Neuronal stem cell (in vitro differentiated cells): ENCODE data around the gene CST1.
"Not testable (repeated sequence)": the region's sequence is repeated elsewhere in the genome, so short reads cannot be mapped to it uniquely, and the experiment has no call there.

ENCODE experiments used
- DNase-seq: peaks from one replicate; pipeline ENCODE4 v3.0.0-alpha.2; 2013; ENCODE audit warnings: low spot score
- H2AFZ ChIP-seq: one replicate; pipeline ENCODE4 v1.6.1; 2013; ENCODE audit warnings: mild to moderate bottlenecking, low read length, inconsistent platforms
- H2AK5ac ChIP-seq: 2 replicates; pipeline ENCODE4 v1.6.1; 2013; ENCODE audit warnings: low read depth, mild to moderate bottlenecking, inconsistent platforms, low read length, moderate library complexity, mixed read lengths
- H2BK120ac ChIP-seq: 2 replicates; pipeline ENCODE4 v1.6.1; 2013; ENCODE audit warnings: low read depth, mild to moderate bottlenecking, inconsistent platforms, low read length, moderate library complexity, mixed read lengths
- H2BK12ac ChIP-seq: one replicate; pipeline ENCODE4 v1.6.1; 2013; ENCODE audit warnings: low read length, inconsistent platforms
- H2BK15ac ChIP-seq: 2 replicates; pipeline ENCODE4 v1.6.1; 2013; ENCODE audit warnings: mild to moderate bottlenecking, low read length, inconsistent platforms, mixed read lengths
- H2BK5ac ChIP-seq: one replicate; pipeline ENCODE4 v1.6.1; 2013; ENCODE audit warnings: inconsistent platforms, mild to moderate bottlenecking, low read length, moderate library complexity
- H3K14ac ChIP-seq: one replicate; pipeline ENCODE4 v1.6.1; 2013; ENCODE audit warnings: low read length, inconsistent platforms
- H3K18ac ChIP-seq: 2 replicates; pipeline ENCODE4 v1.6.1; 2013; ENCODE audit warnings: low read length, inconsistent platforms
- H3K23ac ChIP-seq: 2 replicates; pipeline ENCODE4 v1.6.1; 2013; ENCODE audit warnings: low read depth, mild to moderate bottlenecking, mixed read lengths, low read length, inconsistent platforms; ENCODE audit not compliant: poor library complexity
- H3K27ac ChIP-seq: replicated peaks from 3 replicates; pipeline ENCODE4 v1.5.1; 2013; ENCODE audit warnings: low read length, inconsistent platforms
- H3K27me3 ChIP-seq, 3 experiments: 2 replicates each; pipeline ENCODE4 v1.6.1; 2013; ENCODE audit warnings: low read length in 3 of 3, mild to moderate bottlenecking in 2 of 3, inconsistent platforms in 1 of 3, low read depth in 1 of 3, mixed read lengths in 1 of 3, moderate library complexity in 1 of 3; ENCODE audit not compliant: control insufficient read depth in 3 of 3, insufficient read depth in 3 of 3
- H3K36me3 ChIP-seq, 2 donors: replicated peaks in 1 of 2; 2 replicates each; pipeline ENCODE4 v1.6.1; 2013; ENCODE audit warnings: low read length in 2 of 2; ENCODE audit not compliant: control insufficient read depth in 2 of 2, insufficient read depth in 2 of 2
- H3K4ac ChIP-seq: 2 replicates; pipeline ENCODE4 v1.6.1; 2013; ENCODE audit warnings: inconsistent platforms, mild to moderate bottlenecking, low read length, moderate library complexity
- H3K4me1 ChIP-seq, 2 donors: 1 replicate in 1 of 2; 2 replicates in 1 of 2; pipeline ENCODE4 v1.6.1; 2013; ENCODE audit warnings: low read length in 2 of 2, low read depth in 1 of 2; ENCODE audit not compliant: control insufficient read depth in 2 of 2, insufficient read depth in 1 of 2
- H3K4me2 ChIP-seq: one replicate; pipeline ENCODE4 v1.6.1; 2013; ENCODE audit warnings: mild to moderate bottlenecking, low read length, inconsistent platforms; ENCODE audit not compliant: insufficient read depth, poor library complexity, severe bottlenecking
- H3K4me3 ChIP-seq, 2 donors: 2 replicates each; pipeline ENCODE4 v1.5.1; 2013; ENCODE audit warnings: low read length in 2 of 2, mild to moderate bottlenecking in 2 of 2, inconsistent platforms in 1 of 2, moderate library complexity in 1 of 2
- H3K79me1 ChIP-seq: one replicate; pipeline ENCODE4 v1.6.1; 2013; ENCODE audit warnings: low read depth, mild to moderate bottlenecking, inconsistent platforms, low read length, moderate library complexity
- H3K9ac ChIP-seq: one replicate; pipeline ENCODE4 v1.6.1; 2013; ENCODE audit warnings: mild to moderate bottlenecking, low read depth, low read length, inconsistent platforms; ENCODE audit not compliant: poor library complexity
- H3K9me3 ChIP-seq, 2 donors: replicated peaks in 1 of 2; 2 replicates each; pipeline versions ENCODE3 to v1.6.1; 2013; ENCODE audit warnings: low read length in 2 of 2, mild to moderate bottlenecking in 2 of 2, inconsistent platforms in 1 of 2, low read depth in 1 of 2, mixed read lengths in 1 of 2, moderate library complexity in 1 of 2; ENCODE audit not compliant: control insufficient read depth in 2 of 2, insufficient read depth in 1 of 2
- H4K8ac ChIP-seq: one replicate; pipeline ENCODE4 v1.6.1; 2013; ENCODE audit warnings: low read depth, mild to moderate bottlenecking, inconsistent platforms, low read length, moderate library complexity
- H4K91ac ChIP-seq: one replicate; pipeline ENCODE4 v1.6.1; 2013; ENCODE audit warnings: low read length, low read depth, mild to moderate bottlenecking, inconsistent platforms; ENCODE audit not compliant: poor library complexity
- WGBS, 2 donors: extraction: QIAGEN DNeasy Blood & Tissue Kit; methylation state at CpG; one replicate each; pipeline ENCODE4 v1.1.7; 2013; ENCODE audit warnings: missing lambda C conversion rate in 2 of 2, mixed read lengths in 1 of 2; ENCODE audit not compliant: insufficient read length in 2 of 2, insufficient replicate concordance in 1 of 2; ENCODE audit errors: extremely low coverage in 2 of 2; 5-methylcytosine and 5-hydroxymethylcytosine counted together

Gene CST1

DNA sequence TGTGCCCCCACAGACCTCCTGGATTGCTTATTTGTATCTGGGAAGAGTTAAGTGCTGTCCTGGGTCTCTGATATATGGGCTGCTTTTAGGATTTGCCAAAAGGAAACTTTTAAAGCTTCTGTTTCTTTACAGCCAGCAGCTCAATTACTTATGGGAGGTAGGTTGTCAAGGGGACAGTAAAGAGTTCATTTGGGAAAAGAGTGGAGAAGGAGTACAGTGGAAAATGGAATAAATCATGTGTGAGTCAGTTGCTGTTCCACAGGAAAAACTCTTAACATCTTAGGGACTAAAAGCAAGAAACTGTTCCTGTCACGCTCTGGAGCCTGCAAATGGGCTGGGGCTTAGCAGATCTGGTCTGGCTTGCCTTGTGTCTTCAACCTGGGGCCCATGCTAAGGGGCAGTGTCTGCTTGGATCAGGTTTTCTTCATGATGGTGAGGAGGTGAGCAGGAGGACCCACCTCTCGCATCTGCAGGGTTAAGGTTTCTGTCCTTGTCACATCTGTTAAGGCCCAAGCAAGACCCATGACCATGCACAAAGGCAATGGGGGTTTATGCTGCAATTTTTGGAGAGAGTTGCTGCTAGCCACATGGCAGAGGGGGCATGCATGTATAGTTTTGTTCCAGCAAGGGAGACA is 8.7 kb upstream of the CST1 start:
- H3K4me3 ChIP-seq: peak overlapping the region in 1 of 2 donors; percentile 42
- H3K79me1 ChIP-seq: no peaks in the 10 kb centered on the region
- H3K14ac ChIP-seq: no peak overlapping the region
- H3K9ac ChIP-seq: peak overlapping the region; percentile 0
- H3K9me3 ChIP-seq: no peaks in the 10 kb centered on the region
- H3K27me3 ChIP-seq: no peaks in the 10 kb centered on the region
- no peak overlapping the region for H2AFZ ChIP-seq
- WGBS, 2 donors: no CpG with 5 or more reads among the region's 2 CpGs
- no peak overlapping the region for H4K91ac ChIP-seq
- no peak overlapping the region for H3K27ac ChIP-seq
- no peaks in the 10 kb centered on the region for H3K36me3 ChIP-seq
- no peak overlapping the region for H3K4ac ChIP-seq
- no peak for DNase-seq
- H3K4me1 ChIP-seq: peaks cover 0 to 6% of the 10 kb centered on the region in 2 donors
- H2BK15ac ChIP-seq: no peak overlapping the region
- H2AK5ac ChIP-seq: no peak overlapping the region
- no peak overlapping the region for H2BK120ac ChIP-seq
- H2BK12ac ChIP-seq: no peak overlapping the region
- no peak overlapping the region for H3K18ac ChIP-seq
- no peak overlapping the region for H2BK5ac ChIP-seq
- H3K23ac ChIP-seq: no peak overlapping the region
- no peak overlapping the region for H3K4me2 ChIP-seq
- no peak overlapping the region for H4K8ac ChIP-seq

DNA sequence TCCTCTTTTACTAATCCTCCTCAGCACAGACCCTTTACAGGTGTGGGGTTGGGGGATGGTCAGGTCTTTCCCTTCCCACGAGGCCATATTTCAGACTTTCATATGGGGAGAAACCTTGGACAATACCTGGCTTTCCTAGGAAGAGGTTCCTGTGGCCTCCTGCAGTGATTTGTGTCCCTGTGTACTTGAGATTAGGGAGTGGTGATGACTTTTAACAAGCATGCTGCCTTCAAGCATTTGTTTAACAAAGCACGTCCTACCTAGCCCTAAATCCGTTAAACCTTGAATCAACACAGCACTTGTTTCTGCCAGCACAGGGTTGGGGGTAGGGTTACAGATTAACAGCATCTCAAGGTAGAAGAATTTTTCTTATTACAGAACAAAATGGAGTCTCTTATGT is 6.1 kb upstream of the CST1 start:
- not testable (repeated sequence) for H2AFZ ChIP-seq, H3K27me3 ChIP-seq, H3K4me1 ChIP-seq, H3K79me1 ChIP-seq, H2BK120ac ChIP-seq, H3K14ac ChIP-seq, H2BK15ac ChIP-seq, H3K4me3 ChIP-seq, H3K23ac ChIP-seq, H3K36me3 ChIP-seq, H4K8ac ChIP-seq, H4K91ac ChIP-seq, H3K4ac ChIP-seq, H2BK12ac ChIP-seq, H3K9me3 ChIP-seq, H3K18ac ChIP-seq, H2AK5ac ChIP-seq, H3K4me2 ChIP-seq, H2BK5ac ChIP-seq, DNase-seq, H3K9ac ChIP-seq, H3K27ac ChIP-seq
- WGBS, 2 donors: no CpG with 5 or more reads among the region's 3 CpGs

- not testable (repeated sequence) for H4K8ac ChIP-seq, H3K4me2 ChIP-seq, H3K4ac ChIP-seq, H2AFZ ChIP-seq, H3K9ac ChIP-seq, H3K23ac ChIP-seq, H3K27me3 ChIP-seq, H3K14ac ChIP-seq, DNase-seq, H2AK5ac ChIP-seq, H3K36me3 ChIP-seq, H2BK12ac ChIP-seq, H2BK5ac ChIP-seq, H3K4me3 ChIP-seq, H3K9me3 ChIP-seq, H4K91ac ChIP-seq, H2BK120ac ChIP-seq, H2BK15ac ChIP-seq, H3K79me1 ChIP-seq, H3K4me1 ChIP-seq, H3K27ac ChIP-seq
- peak overlapping the region; percentile 48 for H3K18ac ChIP-seq
- no CpG with 5 or more reads among the region's 3 CpGs for WGBS, 2 donors
Observed at GRCh38 chr20:23755131-23755611, 4.4 kb upstream of the CST1 start.

DNA sequence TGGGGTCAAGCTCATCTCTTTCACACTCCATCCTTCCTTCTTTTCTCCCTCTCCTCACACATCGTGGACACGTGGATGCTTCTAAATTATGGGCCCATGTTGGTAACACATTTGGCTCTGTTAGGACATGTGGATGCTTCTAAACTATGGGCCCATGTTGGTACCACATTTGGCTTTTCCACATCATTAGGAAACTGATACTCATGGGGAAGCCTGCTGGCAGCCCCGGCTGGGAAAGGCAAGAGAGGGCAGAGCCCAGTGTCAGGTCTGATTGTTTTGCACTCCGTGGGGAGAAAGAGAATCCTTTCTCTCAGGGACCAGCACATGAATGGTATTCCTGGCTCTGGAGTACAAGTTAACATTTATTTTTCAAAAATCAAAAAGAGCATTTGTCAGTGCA is 4.0 kb upstream of the CST1 start:
- H3K36me3 ChIP-seq: no peaks in the 10 kb centered on the region
- no peak overlapping the region for H3K9ac ChIP-seq
- WGBS, 2 donors: no CpG with 5 or more reads among the region's 4 CpGs
- H3K27me3 ChIP-seq: no peaks in the 10 kb centered on the region
- no peak overlapping the region for H4K91ac ChIP-seq
- no peak overlapping the region for H2BK5ac ChIP-seq
- H3K4me3 ChIP-seq: no peak overlapping the region
- H3K9me3 ChIP-seq: no peaks in the 10 kb centered on the region
- no peak overlapping the region for H3K27ac ChIP-seq
- no peak overlapping the region for H2BK15ac ChIP-seq
- no peak overlapping the region for H3K23ac ChIP-seq
- no peak overlapping the region for H2BK12ac ChIP-seq
- no peak overlapping the region for H3K14ac ChIP-seq
- DNase-seq: no peak
- H2AK5ac ChIP-seq: no peak overlapping the region
- H3K4me1 ChIP-seq: peaks cover 0 to 6% of the 10 kb centered on the region in 2 donors
- H3K79me1 ChIP-seq: no peaks in the 10 kb centered on the region
- no peak overlapping the region for H3K4me2 ChIP-seq
- no peak overlapping the region for H4K8ac ChIP-seq
- no peak overlapping the region for H3K4ac ChIP-seq
- H3K18ac ChIP-seq: no peak overlapping the region
- H2BK120ac ChIP-seq: no peak overlapping the region
- no peak overlapping the region for H2AFZ ChIP-seq
